ENCODE measurements around the gene RANBP17.

GRCh38 chr5:171102877-171103610 is 241.2 kb downstream of the RANBP17 start:
- TF ChIP-seq EZH2 (IDR thresholded peaks at IDR 0.05; ENCODE audit: insufficient read depth, poor library complexity, severe bottlenecking) (no peak), EZH2phosphoT487 (IDR thresholded peaks at IDR 0.05; ENCODE audit: insufficient read depth, low read depth) (no peak)
